ENCODE data around the gene AMD1.

DNA sequence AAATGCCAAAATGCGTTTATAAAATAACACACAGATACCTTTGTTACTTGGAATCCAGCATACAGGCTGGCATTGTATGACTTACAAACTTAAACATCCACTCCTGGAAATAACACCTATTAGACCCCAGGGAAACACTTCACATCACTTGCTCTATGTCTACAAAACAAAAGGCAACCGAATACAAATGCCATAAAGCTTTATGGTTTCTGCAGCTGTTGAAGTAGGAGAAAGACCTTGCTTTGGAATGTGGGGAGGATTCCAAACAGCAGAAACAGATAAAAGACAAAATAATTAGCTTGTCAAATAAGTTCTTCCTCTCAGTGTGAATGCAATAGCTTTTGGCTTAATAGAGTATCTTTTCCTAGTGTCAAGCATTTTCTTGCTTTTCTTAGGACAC lies 9.8 kb upstream of the AMD1 start:
- TF ChIP-seq, protein P1, sequence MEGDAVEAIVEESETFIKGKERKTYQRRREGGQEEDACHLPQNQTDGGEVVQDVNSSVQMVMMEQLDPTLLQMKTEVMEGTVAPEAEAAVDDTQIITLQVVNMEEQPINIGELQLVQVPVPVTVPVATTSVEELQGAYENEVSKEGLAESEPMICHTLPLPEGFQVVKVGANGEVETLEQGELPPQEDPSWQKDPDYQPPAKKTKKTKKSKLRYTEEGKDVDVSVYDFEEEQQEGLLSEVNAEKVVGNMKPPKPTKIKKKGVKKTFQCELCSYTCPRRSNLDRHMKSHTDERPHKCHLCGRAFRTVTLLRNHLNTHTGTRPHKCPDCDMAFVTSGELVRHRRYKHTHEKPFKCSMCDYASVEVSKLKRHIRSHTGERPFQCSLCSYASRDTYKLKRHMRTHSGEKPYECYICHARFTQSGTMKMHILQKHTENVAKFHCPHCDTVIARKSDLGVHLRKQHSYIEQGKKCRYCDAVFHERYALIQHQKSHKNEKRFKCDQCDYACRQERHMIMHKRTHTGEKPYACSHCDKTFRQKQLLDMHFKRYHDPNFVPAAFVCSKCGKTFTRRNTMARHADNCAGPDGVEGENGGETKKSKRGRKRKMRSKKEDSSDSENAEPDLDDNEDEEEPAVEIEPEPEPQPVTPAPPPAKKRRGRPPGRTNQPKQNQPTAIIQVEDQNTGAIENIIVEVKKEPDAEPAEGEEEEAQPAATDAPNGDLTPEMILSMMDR (IDR thresholded peaks at IDR 0.05) = no peak
- no peak for TF ChIP-seq POLR2A (IDR thresholded peaks at IDR 0.05)

Data from right lobe of liver (tissue), 4 donors.